Colonic mucosa (tissue), 4 donors: ENCODE measurements around the gene MUC5AC. TPM values are rescaled to one million over a fixed set of nuclear protein-coding genes. Genes with fewer than 3 reads are reported as not detected.

Source experiments
- DNase-seq: peaks from one replicate; pipeline ENCODE4 v3.0.0-alpha.2; 2020
- H3K27ac ChIP-seq: fragments of 200-600 bp; one replicate; pipeline ENCODE4 v1.8.0; 2021
- H3K27me3 ChIP-seq: fragments of 200-600 bp; one replicate; pipeline ENCODE4 v1.8.0; 2021
- H3K36me3 ChIP-seq: fragments of 200-600 bp; one replicate; pipeline ENCODE4 v1.8.0; 2021
- H3K4me1 ChIP-seq: fragments of 200-600 bp; one replicate; pipeline ENCODE4 v1.8.0; 2021; ENCODE audit warnings: mild to moderate bottlenecking
- H3K4me3 ChIP-seq: fragments of 200-600 bp; one replicate; pipeline ENCODE4 v1.8.0; 2021
- H3K9ac ChIP-seq, 2 donors: one replicate each; pipeline ENCODE4 v1.7.0; 2013; ENCODE audit warnings: control low read depth in 2 of 2, low read depth in 2 of 2, low read length in 2 of 2
- H3K9me3 ChIP-seq: fragments of 200-600 bp; one replicate; pipeline ENCODE4 v1.8.0; 2021
- CTCF ChIP-seq: fragments of 200-600 bp; IDR thresholded peaks from one replicate; pipeline ENCODE4 v1.8.0; 2022; ENCODE audit warnings: antibody characterized with exemption, mild to moderate bottlenecking
- intact Hi-C: fragments of 100-400 bp; cut with DNase I; formaldehyde crosslinking; loops from one replicate; pipeline ENCODE4 v1.14.1; 2022
- total RNA-seq, 2 donors: library from RNA; stranded (reverse); fragmentation: NEBNext Ultra II Directional in 1 of 2; extraction: Animal tissue kit (Norgen Biotek cat#: 25700) in 1 of 2; gene quantifications; one replicate each; pipeline ENCODE4 v1.2.1, GENCODE V29; 2021
- donor health status: healthy.
- donor health status: DM: no; HTN: no; CAD: no.
- donor health status: DM: no; HTN: no; CAD: no.

The MUC5AC gene
- total RNA-seq, 2 donors from 2014 or later = 0.03 to 0.20 TPM

- Histone ChIP-seq H3K4me3 (no peak overlapping the region), H3K4me1 (no peaks in the 10 kb centered on the region), H3K9ac (no peak overlapping the region), H3K36me3 (no peaks in the 10 kb centered on the region), H3K27ac (no peak overlapping the region), H3K27me3 (no peaks in the 10 kb centered on the region), H3K9me3 (no peaks in the 10 kb centered on the region)
- TF ChIP-seq CTCF = no peak
- intact Hi-C loops = no loop called here
- peak; percentile 20 for DNase-seq
Measured at GRCh38 chr11:1139441-1140083, 18.2 kb upstream of the MUC5AC start.

GRCh38 chr11:1140642-1141490, 16.9 kb upstream of the MUC5AC start:
- Histone ChIP-seq H3K9me3 (no peaks in the 10 kb centered on the region), H3K27me3 (no peaks in the 10 kb centered on the region), H3K36me3 (no peaks in the 10 kb centered on the region), H3K27ac (no peak overlapping the region), H3K4me3 (no peak overlapping the region), H3K9ac (no peak overlapping the region), H3K4me1 (no peaks in the 10 kb centered on the region)
- DNase-seq = peak; percentile 13
- TF ChIP-seq CTCF = no peak
- intact Hi-C loops = no loop called here

GRCh38 chr11:1146365-1146764, 11.4 kb upstream of the MUC5AC start:
- Histone ChIP-seq H3K4me3 (no peak overlapping the region), H3K9me3 (no peaks in the 10 kb centered on the region), H3K27me3 (no peaks in the 10 kb centered on the region), H3K36me3 (no peaks in the 10 kb centered on the region), H3K9ac (no peak overlapping the region), H3K4me1 (no peaks in the 10 kb centered on the region), H3K27ac (no peak overlapping the region)
- DNase-seq = no peak
- intact Hi-C loops = no loop called here
- no peak for TF ChIP-seq CTCF

- Histone ChIP-seq H3K9ac (no peak overlapping the region), H3K36me3 (no peaks in the 10 kb centered on the region), H3K4me1 (no peaks in the 10 kb centered on the region), H3K9me3 (no peaks in the 10 kb centered on the region), H3K27ac (no peak overlapping the region), H3K4me3 (no peak overlapping the region), H3K27me3 (no peaks in the 10 kb centered on the region)
- no peak for TF ChIP-seq CTCF
- intact Hi-C loops = no loop called here
- no peak for DNase-seq
Measured at GRCh38 chr11:1147792-1148191, 10.0 kb upstream of the MUC5AC start.

GRCh38 chr11:1148752-1149180, 9.0 kb upstream of the MUC5AC start:
- TF ChIP-seq CTCF = no peak
- intact Hi-C loops = no loop called here
- no peaks in the 10 kb centered on the region for H3K27me3 ChIP-seq
- DNase-seq = peak; percentile 42
- no peaks in the 10 kb centered on the region for H3K9me3 ChIP-seq
- H3K36me3 ChIP-seq = no peaks in the 10 kb centered on the region
- H3K4me3 ChIP-seq = no peak overlapping the region
- H3K27ac ChIP-seq = no peak overlapping the region
- no peaks in the 10 kb centered on the region for H3K4me1 ChIP-seq
- no peak overlapping the region for H3K9ac ChIP-seq
